ENCODE measurements around the gene TMEM222. TPM values are rescaled to one million over a fixed set of nuclear protein-coding genes. Genes with fewer than 3 reads are reported as not detected.

Gene TMEM222
- total RNA-seq, 1 experiment from 2014 or later, result 47.8 TPM

GRCh38 chr1:27342391-27342777 is 20.4 kb downstream of the TMEM222 start:
- no peak for DNase-seq (ENCODE audit: low read depth)

- no peak for DNase-seq (ENCODE audit: low read depth)
Measured at GRCh38 chr1:27342778-27343638, 21.0 kb downstream of the TMEM222 start.

DNA sequence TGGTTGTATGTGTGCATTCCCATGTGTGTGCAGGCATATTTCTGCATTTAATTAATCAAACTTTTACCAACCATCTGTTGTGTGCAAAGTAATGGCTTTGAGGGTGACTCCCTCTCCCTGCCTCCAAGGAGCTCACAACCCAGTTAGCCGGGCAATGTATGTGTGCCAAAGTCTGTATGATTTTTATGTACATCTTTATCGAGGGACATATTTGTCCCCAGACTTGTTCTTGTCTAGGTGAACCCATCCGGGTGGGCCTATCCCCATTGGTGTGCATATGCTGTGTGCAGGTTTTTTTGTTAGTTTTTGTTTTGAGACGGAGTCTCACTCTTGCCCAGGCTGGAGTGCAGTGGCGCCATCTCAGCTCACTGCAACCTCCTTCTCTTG is 21.7 kb downstream of the TMEM222 start:
- DNase-seq (ENCODE audit: low read depth), result no peak

- DNase-seq (ENCODE audit: low read depth), result no peak
Measured at GRCh38 chr1:27345272-27345671, 23.3 kb downstream of the TMEM222 start.

DNA sequence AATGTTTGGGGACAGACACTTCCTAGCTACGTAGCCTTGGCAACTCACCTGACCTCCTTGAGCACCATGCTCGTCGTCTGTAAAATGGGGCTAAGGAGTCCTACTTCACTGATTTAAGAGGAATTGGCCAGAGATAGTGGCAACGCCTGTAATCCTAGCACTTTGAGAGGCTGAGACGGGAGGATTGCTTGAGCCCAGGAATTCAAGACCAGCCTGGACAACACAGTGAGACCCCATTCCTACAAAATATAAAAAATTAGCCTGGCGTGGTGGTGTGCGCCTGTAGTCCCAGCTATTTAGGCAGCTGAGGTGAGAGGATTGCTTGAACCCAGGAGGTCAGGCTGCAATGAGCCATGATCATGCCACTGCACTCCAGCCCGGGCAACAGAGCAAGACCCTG is 24.4 kb downstream of the TMEM222 start:
- DNase-seq (ENCODE audit: low read depth), result no peak

- DNase-seq (ENCODE audit: low read depth), result peak; percentile 15
Measured at GRCh38 chr1:27346991-27347624, 25.1 kb downstream of the TMEM222 start.

- DNase-seq (ENCODE audit: low read depth), result peak; percentile 33
Measured at GRCh38 chr1:27348861-27349783, 27.2 kb downstream of the TMEM222 start.

GRCh38 chr1:27349784-27350662 is 28.1 kb downstream of the TMEM222 start:
- DNase-seq (ENCODE audit: low read depth), result peak; percentile 69

GRCh38 chr1:27350663-27351540 is 28.9 kb downstream of the TMEM222 start:
- DNase-seq (ENCODE audit: low read depth), result no peak

GRCh38 chr1:27351541-27352107 is 29.7 kb downstream of the TMEM222 start:
- DNase-seq (ENCODE audit: low read depth), result no peak

GRCh38 chr1:27353166-27353565 is 31.2 kb downstream of the TMEM222 start:
- no peak for DNase-seq (ENCODE audit: low read depth)

GRCh38 chr1:27353629-27354028 is 31.7 kb downstream of the TMEM222 start:
- DNase-seq (ENCODE audit: low read depth), result no peak

GRCh38 chr1:27355683-27356082 is 33.7 kb downstream of the TMEM222 start:
- no peak for DNase-seq (ENCODE audit: low read depth)

DNA sequence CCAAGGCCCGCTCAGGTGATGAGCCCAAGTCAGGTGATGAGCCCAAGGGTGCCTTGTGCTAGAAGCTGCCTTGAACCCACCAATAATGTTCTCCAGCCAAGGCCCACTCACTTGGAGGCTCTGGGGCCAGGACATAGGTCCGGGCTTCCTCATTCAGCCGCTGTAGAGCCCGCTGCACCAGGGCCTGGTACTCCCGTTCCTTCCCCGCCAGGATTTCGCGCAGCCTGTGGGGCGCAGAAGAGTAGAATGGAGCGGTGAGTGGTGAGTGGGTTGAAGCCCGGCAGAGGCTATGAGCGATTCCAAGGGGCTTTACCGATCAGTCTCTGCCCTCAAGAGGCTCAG is 34.3 kb downstream of the TMEM222 start:
- no peak for DNase-seq (ENCODE audit: low read depth)

- no peak for DNase-seq (ENCODE audit: low read depth)
Measured at GRCh38 chr1:27356619-27357280, 34.8 kb downstream of the TMEM222 start.

GRCh38 chr1:27357281-27358037 is 35.5 kb downstream of the TMEM222 start:
- DNase-seq (ENCODE audit: low read depth), result peak; percentile 27

- no peak for DNase-seq (ENCODE audit: low read depth)
Measured at GRCh38 chr1:27358038-27358927, 36.3 kb downstream of the TMEM222 start.

DNA sequence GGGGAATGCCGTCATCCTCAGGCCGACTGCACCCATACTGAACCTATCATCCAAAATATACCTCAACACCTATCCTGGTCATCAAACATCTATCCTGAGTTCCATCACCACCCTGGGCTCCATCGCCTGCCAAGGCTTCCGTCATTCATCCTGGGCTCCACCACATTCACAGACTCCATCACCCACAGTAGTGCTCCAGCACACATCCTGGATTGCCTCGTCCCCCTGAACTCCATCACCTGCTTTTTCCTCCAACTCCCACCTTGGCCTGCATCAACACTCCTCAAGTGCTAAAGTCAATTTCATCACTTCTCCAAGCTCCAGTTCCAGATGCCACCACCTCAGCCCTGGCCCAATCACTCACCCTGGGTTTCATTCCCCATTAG is 37.0 kb downstream of the TMEM222 start:
- DNase-seq (ENCODE audit: low read depth), result no peak

Data from RPMI7951 (cell line).